ENCODE measurements around the gene JPH3.

The JPH3 gene

DNA sequence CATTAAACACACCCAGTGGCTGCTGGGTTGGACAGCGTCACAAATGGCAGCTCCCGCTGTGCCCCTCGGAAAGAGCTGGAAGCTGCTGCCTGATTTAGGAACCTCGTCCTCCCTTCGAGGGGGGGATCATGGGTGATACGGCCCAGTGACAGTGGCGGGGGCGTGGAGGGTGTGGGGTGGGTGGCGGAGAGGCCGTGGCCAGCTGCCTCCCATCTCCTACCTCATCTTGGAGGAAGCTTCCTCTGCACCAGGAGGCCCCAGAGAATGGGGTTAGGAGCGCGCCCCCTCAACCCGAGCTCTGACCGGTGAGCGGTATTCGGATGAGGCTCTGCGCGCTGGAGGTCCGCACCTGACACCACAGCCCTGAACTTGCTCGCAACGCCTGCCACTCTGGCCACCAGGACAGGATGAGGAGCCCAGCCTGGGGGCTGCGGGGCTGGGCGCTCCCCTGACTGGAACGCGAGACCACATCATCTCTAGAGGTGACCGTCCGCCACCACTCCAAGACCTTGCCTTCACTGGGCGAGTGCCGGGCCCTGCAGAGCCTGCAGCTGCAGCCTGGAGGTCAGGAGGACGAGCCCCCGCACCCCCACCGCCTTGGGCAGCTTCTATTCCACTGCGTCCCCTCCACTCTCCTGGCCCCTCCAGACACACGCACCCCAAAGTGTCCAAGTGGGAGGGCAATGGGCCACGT is 82.5 kb downstream of the JPH3 start:
- no peak for DNase-seq

DNA sequence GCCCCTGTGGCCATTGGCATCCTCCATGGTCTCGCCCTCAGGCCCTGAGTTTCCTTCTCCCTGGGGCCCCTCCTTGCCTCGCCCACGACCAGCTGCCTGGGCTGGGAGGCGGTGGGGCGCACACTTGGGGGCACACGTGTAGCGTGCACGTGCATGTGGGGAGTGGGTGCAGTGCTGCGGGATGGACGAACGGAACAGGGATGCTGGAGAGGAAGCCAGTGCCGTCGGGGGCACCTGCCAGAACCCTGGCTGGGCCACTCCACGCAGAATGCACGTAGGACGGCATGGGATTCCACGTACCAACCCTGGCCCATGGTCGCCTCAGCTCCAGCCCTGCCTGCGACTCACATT is 83.1 kb downstream of the JPH3 start:
- DNase-seq: no peak

DNA sequence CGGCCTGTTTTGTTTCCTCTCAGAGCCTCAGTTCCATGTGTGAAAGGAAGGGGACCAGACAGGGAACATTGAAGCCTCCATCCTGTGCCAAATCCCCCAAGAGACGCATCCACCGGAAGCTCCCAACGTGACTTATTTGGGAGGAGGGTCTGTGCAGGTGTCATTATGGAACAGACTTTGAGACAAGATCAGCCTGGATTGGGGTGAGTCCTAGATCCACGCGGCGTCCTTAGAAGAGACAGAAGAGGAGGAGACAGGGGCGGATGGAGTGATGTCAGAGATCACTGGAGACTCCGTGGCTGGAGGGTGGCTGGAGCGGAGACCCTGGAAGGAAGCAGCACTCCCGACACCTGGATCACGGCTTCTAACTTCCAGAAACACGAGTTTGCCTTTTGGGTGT is 83.5 kb downstream of the JPH3 start:
- DNase-seq: no peak

DNA sequence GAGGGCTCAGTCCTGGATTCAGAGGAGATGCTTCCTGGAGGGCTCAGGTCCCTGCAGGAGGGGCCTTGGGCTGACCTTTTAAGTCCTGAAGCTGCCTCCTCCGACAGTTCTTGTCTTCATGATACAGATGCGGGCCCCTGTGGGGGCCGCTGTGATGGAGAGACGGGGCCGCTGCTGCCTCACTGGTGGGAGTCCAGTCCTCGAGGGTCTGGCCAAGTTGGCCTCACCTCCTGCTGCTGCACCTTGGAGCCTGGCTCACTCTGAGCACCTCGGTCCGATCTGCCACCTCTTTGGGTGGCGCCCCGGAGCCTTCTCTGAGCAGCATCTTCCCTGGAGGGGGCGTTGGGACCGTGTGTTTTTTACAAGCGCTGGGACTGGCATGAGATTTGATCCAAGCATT is 84.4 kb downstream of the JPH3 start:
- no peak for DNase-seq

DNA sequence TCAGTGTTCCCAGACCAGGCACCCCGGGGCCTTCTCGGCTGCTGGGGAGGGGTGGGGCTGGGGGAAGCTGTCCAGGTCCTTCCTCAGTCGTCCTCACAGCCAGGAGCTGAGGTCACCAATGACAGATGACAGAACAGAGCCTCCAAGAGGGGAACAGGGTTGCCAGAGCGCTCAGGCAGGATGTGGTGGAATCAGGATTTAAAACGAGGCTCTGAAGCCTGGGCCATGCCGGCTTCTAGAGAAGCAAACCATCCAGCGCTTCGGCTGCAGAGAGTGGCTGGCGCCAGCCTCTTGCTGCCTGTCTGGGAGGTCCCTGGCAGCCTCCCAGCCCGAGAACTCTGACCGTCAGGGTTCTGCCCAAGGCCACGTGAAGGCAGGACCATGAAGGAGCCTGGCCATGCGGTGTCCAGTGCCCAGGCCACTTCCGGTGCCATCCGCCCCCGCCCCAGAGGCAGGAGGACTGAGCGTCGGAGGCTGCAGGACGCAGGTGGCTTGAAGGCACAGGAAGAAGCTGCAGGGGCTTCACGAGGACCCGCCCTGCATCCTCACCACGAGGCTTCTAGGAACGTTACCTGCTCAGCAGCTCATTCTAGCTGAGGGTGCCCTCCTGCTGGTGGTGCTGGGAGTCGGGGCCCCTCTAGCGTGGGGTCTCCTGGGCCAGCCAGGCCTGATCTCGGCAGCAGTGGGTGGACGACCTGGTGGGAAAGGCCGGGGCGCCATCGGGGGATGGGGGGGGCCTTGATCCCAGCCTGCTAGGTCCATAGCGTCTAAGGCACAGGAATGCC is 85.0 kb downstream of the JPH3 start:
- no peak for DNase-seq

DNA sequence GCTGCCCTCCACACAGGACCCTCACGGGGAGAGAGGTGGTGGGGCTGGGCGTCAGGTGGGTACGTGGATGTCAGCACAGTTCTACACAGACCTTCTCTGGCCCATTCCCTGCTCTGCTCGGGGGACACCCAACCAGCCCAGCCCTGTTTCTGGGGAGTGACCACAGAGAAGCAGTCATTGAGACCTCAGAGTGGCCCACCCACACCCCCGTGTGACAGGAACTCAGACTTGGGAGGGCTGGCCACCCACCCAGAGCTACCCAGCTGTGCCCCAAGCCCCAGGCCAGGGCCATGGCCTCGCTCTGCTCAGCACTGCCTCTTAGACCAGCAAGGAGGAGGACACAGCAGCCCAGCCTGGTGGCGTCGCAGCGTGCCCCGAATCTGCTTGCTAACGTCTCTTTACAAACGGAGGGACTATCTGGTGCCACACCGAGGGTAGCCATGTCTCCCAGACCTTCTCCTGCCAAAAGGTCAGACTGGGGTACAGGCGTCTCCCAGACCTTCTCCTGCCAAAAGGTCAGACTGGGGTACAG is 85.8 kb downstream of the JPH3 start:
- no peak for DNase-seq

DNA sequence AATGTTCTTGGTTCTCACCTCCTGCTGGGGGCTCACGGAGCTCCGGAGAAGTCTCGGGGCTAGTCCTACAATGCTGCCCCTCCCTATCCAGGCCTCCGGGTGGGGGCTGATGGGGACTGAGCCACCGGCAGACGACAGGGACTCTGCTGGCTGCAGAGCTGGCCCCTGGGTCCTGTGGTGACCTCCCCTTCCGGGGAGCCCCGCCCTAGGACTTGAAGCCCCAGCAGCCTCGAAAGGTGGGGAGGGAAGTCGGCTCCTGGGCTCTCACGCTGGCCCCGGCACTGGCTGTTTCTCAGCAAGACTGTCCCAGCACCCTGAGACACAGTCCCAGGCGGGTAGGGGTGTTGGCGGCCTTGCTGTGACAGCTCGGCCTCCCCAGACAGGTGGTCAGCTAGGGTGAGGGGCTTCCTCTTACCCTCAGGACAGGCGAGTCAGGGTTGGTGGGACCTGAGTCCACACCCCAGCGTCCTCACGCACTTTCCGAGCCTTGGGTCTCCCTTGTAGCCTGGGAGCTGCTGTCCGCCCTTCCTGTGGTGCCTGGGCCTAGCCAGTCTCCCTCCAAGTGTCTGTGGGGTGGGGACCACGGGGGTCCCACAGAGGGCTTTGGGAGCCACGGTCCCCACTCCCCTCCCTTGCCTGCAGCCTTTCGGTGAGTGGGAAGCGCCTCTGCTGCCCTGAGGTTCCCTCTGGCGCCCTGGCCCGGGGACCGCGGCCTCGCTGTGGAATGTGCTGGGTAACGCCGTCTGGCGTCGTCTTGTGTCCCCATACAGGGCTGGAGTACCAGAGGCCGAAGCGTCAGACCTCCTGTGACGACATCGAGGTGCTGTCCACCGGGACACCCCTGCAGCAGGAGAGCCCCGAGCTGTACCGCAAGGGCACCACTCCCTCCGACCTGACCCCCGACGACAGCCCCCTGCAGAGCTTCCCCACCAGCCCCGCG is 86.8 kb downstream of the JPH3 start:
- no peak for DNase-seq

DNA sequence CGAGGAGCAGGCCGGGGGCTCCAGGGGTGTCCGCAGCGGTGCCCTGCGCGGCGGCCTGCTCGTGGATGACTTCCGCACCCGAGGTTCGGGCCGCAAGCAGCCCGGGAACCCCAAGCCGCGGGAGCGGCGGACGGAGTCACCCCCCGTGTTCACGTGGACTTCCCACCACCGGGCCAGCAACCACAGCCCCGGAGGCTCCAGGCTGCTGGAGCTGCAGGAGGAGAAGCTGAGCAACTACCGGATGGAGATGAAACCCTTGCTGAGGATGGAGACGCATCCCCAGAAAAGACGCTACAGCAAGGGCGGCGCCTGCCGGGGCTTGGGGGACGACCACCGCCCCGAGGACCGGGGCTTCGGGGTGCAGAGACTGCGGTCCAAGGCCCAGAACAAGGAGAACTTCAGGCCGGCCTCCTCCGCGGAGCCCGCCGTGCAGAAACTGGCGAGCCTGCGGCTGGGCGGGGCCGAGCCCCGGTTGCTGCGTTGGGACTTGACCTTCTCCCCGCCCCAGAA is 87.7 kb downstream of the JPH3 start:
- DNase-seq: no peak

DNA sequence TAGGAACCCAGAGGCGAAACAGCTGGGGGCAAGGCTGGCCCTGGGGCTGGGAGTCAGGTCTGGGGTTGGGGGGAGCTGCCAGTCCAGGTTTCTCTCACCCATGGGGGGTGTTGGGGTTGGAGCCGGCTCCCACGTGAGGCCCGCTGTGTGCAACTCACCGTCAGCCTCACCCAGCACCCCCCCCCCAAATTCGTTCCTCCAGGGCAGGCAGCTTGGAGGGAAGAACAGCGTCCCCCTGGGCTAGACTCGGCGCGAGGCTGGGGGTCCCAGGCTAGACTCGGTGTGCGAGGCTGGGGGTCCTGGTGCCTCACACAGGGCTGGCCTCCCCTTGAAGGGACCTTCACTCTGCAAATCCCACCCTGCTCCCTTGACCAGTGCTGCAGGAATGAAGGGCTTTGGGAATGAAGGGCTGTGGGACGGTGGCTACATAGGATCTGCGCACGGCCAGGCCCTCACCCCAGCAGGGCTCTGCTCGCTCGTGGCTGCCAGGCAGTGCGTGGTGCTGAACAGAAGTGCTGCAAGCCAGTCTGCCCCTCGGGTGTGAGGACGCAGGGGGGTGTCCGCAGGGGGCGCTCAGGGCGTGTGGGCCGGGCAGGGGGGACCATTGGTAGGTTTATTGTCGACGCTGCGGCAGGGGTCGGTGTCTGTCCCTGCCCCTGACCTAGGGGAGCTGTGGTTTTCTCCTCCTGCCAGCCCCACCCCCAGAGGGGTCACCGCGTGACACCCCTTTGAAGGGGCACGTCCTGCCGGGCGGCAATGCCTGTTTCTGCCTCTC is 88.8 kb downstream of the JPH3 start:
- DNase-seq: no peak

DNA sequence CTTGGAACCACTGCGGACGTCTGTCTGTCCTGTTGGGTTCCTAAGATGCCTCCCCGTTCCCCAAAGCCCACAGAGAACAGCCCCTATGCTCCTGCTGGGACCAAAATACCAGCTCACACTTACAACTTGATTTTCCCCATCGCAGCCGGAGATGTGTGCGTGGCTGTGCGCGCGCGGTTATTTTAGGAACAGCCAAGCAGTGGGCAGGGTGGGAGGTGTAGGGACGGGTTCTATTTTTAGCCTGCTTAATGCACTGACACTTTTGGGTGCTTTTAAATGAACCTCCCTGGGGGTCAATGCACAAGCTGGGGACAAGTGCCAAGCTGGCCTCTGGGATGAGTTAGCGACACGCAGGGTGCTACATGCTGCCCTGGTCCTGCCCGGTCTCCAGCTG is 89.4 kb downstream of the JPH3 start:
- no peak for DNase-seq

DNA sequence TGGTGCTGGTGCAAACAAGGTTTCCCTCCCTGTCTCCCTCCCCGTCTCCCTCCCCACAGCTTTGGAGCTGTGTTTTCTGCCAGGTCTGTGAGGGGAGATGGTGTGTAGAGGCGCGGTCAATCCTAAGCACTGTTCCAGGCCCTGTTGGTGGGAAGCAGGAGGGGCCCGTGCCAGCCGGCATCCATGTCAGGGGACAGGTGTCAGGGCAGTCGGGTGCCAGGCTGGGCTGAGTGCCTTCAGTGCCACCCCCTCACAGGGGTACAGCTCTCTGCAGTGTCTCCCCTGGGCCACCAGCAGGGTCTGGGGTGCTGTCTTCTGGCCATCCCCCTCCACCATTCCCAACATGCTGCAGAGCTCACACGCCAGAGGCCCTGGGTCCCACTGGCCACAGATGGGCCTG is 89.9 kb downstream of the JPH3 start:
- DNase-seq: no peak

DNA sequence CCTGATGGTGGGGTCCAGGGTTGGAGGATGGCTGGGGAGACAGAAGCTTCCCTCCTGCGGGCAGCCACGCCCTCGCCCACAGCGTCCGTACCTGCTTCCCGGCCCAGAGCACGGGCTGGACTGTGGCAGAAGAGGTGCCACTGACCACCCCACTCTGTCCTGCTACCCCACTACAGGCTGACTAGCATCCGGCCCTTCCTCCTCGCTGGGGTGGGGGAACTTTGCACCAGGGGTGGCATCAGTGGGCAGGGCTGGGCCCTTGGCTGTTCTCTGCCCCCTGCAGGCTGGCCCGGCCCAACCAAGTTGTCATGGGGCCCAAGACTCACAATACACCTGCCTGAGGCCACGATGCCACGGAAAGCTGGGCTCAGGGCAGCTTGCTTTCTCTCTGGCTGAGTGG is 90.4 kb downstream of the JPH3 start:
- no peak for DNase-seq

DNA sequence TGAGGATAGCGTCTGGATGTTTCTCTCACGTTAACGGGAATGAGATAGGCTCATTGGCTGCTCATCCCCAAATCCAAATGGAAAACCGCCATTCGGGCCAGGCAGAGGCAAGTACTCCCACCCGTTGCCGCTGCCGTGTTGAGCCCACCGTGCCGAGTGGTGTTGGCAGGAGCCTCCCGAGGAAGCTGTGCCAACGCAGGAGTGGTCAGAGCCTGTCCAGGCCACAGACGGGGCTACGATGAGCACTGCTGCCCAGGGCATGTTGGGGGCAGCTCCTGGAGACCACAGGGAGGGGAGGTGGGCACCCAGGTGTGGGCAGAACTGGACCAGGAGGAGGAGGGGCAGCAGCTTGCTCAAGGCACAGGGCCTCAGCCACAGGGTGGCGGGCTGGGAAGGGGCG is 91.5 kb downstream of the JPH3 start:
- DNase-seq: no peak

DNA sequence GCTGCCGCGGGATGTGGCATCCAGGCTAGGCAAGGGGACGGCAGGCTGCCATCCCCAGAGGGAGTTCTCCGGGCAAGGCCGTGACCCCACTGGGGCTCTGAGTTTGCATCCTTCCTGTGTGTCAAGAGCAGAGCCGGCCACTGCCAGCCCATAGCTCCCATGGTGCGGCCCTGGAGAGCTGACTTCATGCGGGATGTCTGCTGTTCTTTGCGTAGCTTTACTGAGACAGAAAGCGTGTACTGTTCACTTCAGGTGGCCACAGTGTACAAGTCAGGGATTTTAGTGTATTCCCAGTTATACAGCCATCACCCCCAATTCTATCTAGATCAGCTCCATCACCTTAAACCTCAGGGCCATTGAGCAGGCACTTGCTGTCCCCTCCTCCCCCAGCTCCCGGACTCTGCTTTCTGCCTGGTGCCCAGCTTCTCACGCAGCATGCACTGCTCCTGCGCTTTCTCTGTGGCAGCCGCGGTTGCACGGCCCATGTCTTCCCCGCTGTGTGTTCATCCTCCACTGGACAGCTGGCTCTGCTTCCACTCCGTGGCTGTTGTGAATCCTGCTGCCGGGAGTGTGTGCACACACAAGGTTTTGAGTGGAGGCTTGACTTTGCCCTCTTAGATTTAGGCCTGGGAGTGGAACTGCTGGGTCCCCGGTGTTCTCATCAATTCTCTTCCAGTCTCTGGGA is 92.3 kb downstream of the JPH3 start:
- no peak for DNase-seq

DNA sequence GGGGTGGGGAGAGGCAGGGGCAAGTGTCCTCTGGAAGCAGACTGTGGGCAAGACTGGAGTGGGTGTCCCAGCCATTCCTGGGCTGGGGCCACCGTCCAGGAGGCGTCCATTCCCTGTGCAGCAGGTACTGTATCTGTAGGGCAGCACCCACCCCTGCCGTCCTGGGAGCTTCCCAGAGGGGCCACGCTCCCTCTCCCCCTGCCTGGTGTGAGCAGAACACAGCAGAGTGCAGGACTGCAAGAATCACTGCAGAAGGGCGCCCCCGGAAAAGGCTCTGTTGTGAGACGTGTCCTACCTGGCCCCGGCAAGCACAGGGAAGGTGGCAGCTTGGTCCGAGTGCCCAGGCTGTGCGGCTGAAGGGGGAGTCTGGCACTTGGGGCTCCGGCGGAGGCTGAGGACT is 93.2 kb downstream of the JPH3 start:
- no peak for DNase-seq

DNA sequence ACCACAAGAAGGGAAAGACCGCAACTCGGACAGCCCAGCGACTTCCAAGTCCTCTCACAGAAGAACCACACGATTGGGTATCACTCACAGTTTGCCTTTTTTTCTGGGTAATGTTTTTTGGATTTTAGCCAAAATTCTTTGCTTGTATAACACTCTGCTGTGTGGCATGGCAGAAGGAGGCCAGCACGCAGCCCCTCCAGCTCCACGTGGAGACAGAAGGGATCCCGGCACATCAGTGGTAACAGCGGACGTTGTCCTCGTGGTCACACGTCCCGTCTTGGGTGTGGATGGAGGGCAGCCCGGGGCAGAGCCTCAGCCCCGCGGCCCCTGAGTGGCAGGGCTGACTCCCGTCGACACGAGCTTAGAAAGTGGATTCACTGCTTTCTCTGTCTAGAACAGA is 94.4 kb downstream of the JPH3 start:
- DNase-seq: no peak

DNA sequence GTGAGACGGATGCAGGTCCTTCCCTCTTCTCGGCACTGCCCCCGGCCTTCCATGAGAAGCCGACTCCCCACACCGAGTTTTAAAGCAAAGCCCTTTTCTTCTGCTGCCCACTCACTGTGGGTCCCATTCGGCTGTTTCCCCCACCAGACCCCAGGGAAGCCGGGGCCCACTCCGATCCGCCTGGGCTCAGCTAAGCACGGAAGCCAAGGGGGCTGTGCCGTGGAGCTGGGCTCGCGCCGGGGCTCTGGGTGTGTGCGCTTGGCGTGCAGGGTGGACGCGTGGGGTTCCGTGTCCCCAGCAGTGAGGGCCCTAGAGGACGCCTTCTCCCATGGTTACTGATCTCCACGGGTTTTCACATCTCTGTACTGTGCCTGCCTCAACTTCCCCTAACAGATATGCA is 94.9 kb downstream of the JPH3 start:
- DNase-seq: no peak

DNA sequence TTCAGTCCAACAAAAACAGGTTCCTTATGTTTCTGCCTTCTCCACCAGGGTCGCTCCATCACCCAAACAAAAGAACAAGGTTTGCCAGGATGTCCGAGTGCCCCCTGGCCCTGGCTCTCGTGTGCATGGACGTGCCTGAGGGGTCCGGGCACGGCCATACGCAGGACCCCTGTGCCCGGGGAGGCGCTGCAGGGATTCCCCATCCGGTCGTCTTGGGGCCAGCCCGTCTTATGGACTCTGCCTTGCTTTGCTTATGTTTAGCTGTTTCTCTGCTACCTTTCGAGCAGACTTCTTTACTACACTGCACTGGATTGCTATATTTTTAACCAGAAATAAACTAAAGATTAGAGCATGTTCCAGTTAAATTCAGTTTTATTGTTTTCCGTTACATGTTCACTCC is 95.5 kb downstream of the JPH3 start:
- no peak for DNase-seq

DNA sequence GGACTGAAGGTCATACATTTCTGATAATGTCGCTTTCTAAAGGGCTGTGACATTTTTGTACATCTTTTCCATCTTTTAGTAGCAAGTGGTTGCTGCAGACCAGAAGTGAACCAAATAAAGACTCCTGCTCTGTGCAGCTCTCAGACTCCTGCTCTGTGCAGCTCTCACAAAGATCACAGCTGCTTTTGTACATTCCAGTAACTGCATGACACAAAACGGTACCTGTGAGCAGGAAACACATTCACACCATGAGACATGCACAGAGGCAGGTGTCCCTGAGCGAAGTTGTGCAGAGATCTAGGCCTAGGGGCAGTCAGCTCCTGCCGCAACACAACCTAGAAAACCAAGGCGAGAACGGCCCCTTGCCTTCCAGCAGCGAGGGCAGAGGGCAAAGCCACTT is 95.9 kb downstream of the JPH3 start:
- DNase-seq: no peak

DNA sequence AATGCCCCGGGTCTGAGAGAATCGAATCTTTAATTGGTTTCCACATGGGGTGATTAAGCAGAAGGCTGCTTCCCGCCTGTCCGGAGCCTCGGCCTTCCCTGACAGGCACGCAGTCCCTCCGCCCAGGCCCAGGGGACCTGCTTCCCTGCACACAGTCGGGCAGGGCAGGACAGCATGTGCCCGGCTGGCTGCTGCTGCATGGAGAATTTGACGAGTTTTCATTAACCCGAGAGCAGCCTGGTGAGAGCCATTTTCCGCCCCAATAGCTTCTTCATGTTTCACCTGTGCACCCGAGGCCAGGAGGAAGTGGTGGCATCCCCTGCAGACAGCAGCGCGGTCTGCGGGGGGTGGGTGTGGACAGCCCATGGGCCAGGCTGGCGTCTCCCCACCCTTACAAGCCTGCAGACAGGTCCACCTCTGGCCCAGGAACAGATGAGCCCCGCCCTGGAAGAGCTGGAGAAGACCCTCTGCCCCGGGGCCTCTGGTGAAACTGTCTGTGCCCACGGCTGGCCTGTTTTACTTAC is 96.4 kb downstream of the JPH3 start:
- no peak for DNase-seq

DNA sequence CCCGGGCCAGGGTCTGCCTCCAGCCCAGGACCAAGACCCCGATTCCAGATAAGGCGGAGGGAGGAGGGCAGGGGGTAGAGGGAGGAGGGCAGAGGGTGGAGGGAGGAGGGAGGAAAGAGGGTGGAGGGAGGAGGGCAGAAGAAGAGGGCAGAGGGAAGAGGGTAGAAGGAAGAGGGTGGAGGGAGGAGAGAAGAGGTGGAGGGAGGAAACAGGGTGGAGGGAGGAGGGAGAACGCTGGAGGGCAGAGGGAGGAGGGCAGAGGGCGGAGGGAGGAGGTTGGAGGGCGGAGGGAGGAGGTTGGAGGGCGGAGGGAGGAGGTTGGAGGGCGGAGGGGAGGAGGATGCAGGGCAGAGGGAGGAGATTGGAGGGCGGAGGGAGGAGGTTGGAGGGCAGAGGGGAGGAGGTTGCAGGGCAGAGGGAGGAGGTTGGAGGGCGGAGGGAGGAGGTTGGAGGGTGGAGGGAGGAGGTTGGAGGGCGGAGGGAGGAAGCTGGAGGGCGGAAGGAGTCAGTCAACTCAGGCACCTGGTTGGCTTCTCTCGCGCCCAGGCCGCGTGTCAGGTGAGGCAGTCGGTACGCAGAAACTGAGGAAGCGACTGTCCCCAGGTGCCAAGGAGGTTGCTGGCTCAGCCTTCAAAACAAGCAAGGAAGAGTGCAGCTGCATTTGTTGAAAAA is 98.2 kb downstream of the JPH3 start:
- no peak for DNase-seq
